ENCODE results near the gene KCNAB1. TPM values are rescaled to one million over a fixed set of nuclear protein-coding genes. Genes with fewer than 3 reads are reported as not detected.

The KCNAB1 gene
- total RNA-seq, 2 experiments from 2014 or later, result not detected

- no peak overlapping the region for H3K4me2 ChIP-seq (ENCODE audit: low read length)
- ChIA-PET POLR2A (interaction anchor here (0.6 to 1.2 kb wide), 2 partner anchors 8 to 535 kb away, joined by 3 read pairs; no protein-coding TSS in a partner anchor), CTCF (ENCODE audit: unreplicated experiment) (no interaction called here)
- H3K79me2 ChIP-seq (ENCODE audit: insufficient read depth, low read depth, low read length), result no peaks in the 10 kb centered on the region
- BruUV-seq (replicated peaks), result no TSS peak
- H3K36me3 ChIP-seq (ENCODE audit: insufficient read depth, low read length), result no peaks in the 10 kb centered on the region
- TF ChIP-seq CTCF (conservative IDR thresholded peaks at IDR 0.05; ENCODE audit: low read length), result no peak
- TF ChIP-seq EZH2phosphoT487 (IDR thresholded peaks at IDR 0.05; ENCODE audit: borderline replicate concordance, low read depth, low read length), result no peak
- H2AFZ ChIP-seq (ENCODE audit: low read length), result no peak overlapping the region
- H3K4me3 ChIP-seq (ENCODE audit: low read depth, low read length, poor library complexity, severe bottlenecking), result no peak overlapping the region
- H3K4me1 ChIP-seq (ENCODE audit: insufficient read depth, low read length, poor library complexity, severe bottlenecking), result no peaks in the 10 kb centered on the region
- no peak for DNase-seq (ENCODE audit: low spot score)
- no peaks in the 10 kb centered on the region for H3K9me2 ChIP-seq (ENCODE audit: insufficient read depth, low read length)
- intact Hi-C loops (cut with micrococcal nuclease; ENCODE audit: unreplicated experiment), result no loop called here
- H4K20me1 ChIP-seq (ENCODE audit: insufficient read depth, low read length), result no peaks in the 10 kb centered on the region
- H3K9me3 ChIP-seq (ENCODE audit: low read length), result no peaks in the 10 kb centered on the region
- no peak overlapping the region for H3K27ac ChIP-seq (ENCODE audit: low read depth, low read length, poor library complexity, severe bottlenecking)
Measured at GRCh38 chr3:156350781-156351180, 230.4 kb downstream of the KCNAB1 start.

GRCh38 chr3:156351783-156352182, 231.4 kb downstream of the KCNAB1 start:
- ChIA-PET POLR2A (interaction anchor here (1.2 kb wide), 1 partner anchor 9 kb away, joined by 3 read pairs; no protein-coding TSS in a partner anchor), CTCF (ENCODE audit: unreplicated experiment) (no interaction called here)
- TF ChIP-seq EZH2phosphoT487 (IDR thresholded peaks at IDR 0.05; ENCODE audit: borderline replicate concordance, low read depth, low read length) (no peak), CTCF (conservative IDR thresholded peaks at IDR 0.05; ENCODE audit: low read length) (no peak)
- BruUV-seq (replicated peaks), result no TSS peak
- no peak overlapping the region for H3K4me2 ChIP-seq (ENCODE audit: low read length)
- H4K20me1 ChIP-seq (ENCODE audit: insufficient read depth, low read length), result no peaks in the 10 kb centered on the region
- no peaks in the 10 kb centered on the region for H3K79me2 ChIP-seq (ENCODE audit: insufficient read depth, low read depth, low read length)
- no peak overlapping the region for H3K27ac ChIP-seq (ENCODE audit: low read depth, low read length, poor library complexity, severe bottlenecking)
- no peaks in the 10 kb centered on the region for H3K9me2 ChIP-seq (ENCODE audit: insufficient read depth, low read length)
- no peaks in the 10 kb centered on the region for H3K36me3 ChIP-seq (ENCODE audit: insufficient read depth, low read length)
- no peak overlapping the region for H2AFZ ChIP-seq (ENCODE audit: low read length)
- no peaks in the 10 kb centered on the region for H3K4me1 ChIP-seq (ENCODE audit: insufficient read depth, low read length, poor library complexity, severe bottlenecking)
- intact Hi-C loops (cut with micrococcal nuclease; ENCODE audit: unreplicated experiment), result no loop called here
- no peak overlapping the region for H3K4me3 ChIP-seq (ENCODE audit: low read depth, low read length, poor library complexity, severe bottlenecking)
- no peak for DNase-seq (ENCODE audit: low spot score)
- no peaks in the 10 kb centered on the region for H3K9me3 ChIP-seq (ENCODE audit: low read length)

GRCh38 chr3:156352728-156353127, 232.3 kb downstream of the KCNAB1 start:
- no peak for TF ChIP-seq EZH2phosphoT487 (IDR thresholded peaks at IDR 0.05; ENCODE audit: borderline replicate concordance, low read depth, low read length)
- no peak for TF ChIP-seq CTCF (conservative IDR thresholded peaks at IDR 0.05; ENCODE audit: low read length)
- no peaks in the 10 kb centered on the region for H3K36me3 ChIP-seq (ENCODE audit: insufficient read depth, low read length)
- BruUV-seq (replicated peaks), result no TSS peak
- no peaks in the 10 kb centered on the region for H3K79me2 ChIP-seq (ENCODE audit: insufficient read depth, low read depth, low read length)
- H3K9me2 ChIP-seq (ENCODE audit: insufficient read depth, low read length), result no peaks in the 10 kb centered on the region
- H3K4me1 ChIP-seq (ENCODE audit: insufficient read depth, low read length, poor library complexity, severe bottlenecking), result no peaks in the 10 kb centered on the region
- DNase-seq (ENCODE audit: low spot score), result no peak
- intact Hi-C loops (cut with micrococcal nuclease; ENCODE audit: unreplicated experiment), result no loop called here
- no peak overlapping the region for H3K4me2 ChIP-seq (ENCODE audit: low read length)
- no peak overlapping the region for H3K27ac ChIP-seq (ENCODE audit: low read depth, low read length, poor library complexity, severe bottlenecking)
- CTCF ChIA-PET (ENCODE audit: unreplicated experiment), result no interaction called here
- no peaks in the 10 kb centered on the region for H3K9me3 ChIP-seq (ENCODE audit: low read length)
- H2AFZ ChIP-seq (ENCODE audit: low read length), result no peak overlapping the region
- POLR2A ChIA-PET, result interaction anchor here (0.8 kb wide), 1 partner anchor 10 kb away, joined by 3 read pairs; no protein-coding TSS in a partner anchor
- no peaks in the 10 kb centered on the region for H4K20me1 ChIP-seq (ENCODE audit: insufficient read depth, low read length)
- no peak overlapping the region for H3K4me3 ChIP-seq (ENCODE audit: low read depth, low read length, poor library complexity, severe bottlenecking)

Measured in OCI-LY7 (cell line).